Measurements from ENCODE around the gene CXCL13.
"Not testable (repeated sequence)": the region's sequence is repeated elsewhere in the genome, so short reads cannot be mapped to it uniquely, and the experiment has no call there.

DNA sequence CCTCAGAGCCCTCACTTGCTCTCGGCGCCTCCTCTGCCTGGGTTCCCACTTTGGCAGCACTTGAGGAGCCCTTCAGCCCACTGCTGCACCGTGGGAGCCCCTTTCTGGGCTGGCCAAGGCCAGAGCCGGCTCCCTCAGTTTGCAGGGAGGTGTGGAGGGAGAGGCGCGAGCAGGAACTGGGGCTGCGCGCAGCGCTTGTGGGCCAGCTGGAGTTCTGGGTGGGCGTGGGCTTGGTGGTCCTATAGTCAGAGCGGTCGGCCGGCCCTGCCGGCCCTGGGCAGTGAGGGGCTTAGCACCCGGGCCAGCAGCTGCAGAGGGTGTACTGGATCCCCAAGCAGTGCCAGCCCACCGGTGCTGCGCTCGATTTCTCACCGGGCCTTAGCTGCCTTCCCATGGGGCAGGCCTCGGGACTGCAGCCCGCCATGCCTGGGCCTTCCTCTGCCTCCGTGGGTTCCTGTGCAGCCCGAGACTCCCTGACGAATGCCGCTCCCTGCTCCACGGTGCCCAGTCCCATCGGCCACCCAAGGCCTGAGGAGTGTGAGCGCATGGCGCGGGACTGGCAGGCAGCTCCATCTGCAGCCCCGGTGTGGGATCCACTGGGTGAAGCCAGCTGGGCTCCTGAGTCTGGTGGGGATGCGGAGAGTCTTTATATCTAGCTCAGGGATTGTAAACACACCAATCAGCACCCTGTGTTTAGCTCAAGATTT lies 35.0 kb upstream of the CXCL13 start:
- TF ChIP-seq, protein P1, sequence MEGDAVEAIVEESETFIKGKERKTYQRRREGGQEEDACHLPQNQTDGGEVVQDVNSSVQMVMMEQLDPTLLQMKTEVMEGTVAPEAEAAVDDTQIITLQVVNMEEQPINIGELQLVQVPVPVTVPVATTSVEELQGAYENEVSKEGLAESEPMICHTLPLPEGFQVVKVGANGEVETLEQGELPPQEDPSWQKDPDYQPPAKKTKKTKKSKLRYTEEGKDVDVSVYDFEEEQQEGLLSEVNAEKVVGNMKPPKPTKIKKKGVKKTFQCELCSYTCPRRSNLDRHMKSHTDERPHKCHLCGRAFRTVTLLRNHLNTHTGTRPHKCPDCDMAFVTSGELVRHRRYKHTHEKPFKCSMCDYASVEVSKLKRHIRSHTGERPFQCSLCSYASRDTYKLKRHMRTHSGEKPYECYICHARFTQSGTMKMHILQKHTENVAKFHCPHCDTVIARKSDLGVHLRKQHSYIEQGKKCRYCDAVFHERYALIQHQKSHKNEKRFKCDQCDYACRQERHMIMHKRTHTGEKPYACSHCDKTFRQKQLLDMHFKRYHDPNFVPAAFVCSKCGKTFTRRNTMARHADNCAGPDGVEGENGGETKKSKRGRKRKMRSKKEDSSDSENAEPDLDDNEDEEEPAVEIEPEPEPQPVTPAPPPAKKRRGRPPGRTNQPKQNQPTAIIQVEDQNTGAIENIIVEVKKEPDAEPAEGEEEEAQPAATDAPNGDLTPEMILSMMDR (IDR thresholded peaks at IDR 0.05; ENCODE audit: low read depth, low read length, missing input control): not testable (repeated sequence)
- not testable (repeated sequence) for TF ChIP-seq JUND (IDR thresholded peaks at IDR 0.05); TAF1 (conservative IDR thresholded peaks at IDR 0.05); RAD21 (IDR thresholded peaks at IDR 0.05); EGR1 (IDR thresholded peaks at IDR 0.05; ENCODE audit: low read depth in 2 of 2); GABPA (IDR thresholded peaks at IDR 0.05 in 1 of 2, conservative IDR thresholded peaks at IDR 0.05 in 1 of 2); YY1 (IDR thresholded peaks at IDR 0.05); SP1 (IDR thresholded peaks at IDR 0.05); FOXA1 (IDR thresholded peaks at IDR 0.05); RXRA (IDR thresholded peaks at IDR 0.05)
- TF ChIP-seq, protein P2, sequence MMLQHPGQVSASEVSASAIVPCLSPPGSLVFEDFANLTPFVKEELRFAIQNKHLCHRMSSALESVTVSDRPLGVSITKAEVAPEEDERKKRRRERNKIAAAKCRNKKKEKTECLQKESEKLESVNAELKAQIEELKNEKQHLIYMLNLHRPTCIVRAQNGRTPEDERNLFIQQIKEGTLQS (IDR thresholded peaks at IDR 0.05): not testable (repeated sequence)
- TF ChIP-seq, protein P3, sequence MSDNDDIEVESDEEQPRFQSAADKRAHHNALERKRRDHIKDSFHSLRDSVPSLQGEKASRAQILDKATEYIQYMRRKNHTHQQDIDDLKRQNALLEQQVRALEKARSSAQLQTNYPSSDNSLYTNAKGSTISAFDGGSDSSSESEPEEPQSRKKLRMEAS (IDR thresholded peaks at IDR 0.05): not testable (repeated sequence)
- TF ChIP-seq, protein P4, sequence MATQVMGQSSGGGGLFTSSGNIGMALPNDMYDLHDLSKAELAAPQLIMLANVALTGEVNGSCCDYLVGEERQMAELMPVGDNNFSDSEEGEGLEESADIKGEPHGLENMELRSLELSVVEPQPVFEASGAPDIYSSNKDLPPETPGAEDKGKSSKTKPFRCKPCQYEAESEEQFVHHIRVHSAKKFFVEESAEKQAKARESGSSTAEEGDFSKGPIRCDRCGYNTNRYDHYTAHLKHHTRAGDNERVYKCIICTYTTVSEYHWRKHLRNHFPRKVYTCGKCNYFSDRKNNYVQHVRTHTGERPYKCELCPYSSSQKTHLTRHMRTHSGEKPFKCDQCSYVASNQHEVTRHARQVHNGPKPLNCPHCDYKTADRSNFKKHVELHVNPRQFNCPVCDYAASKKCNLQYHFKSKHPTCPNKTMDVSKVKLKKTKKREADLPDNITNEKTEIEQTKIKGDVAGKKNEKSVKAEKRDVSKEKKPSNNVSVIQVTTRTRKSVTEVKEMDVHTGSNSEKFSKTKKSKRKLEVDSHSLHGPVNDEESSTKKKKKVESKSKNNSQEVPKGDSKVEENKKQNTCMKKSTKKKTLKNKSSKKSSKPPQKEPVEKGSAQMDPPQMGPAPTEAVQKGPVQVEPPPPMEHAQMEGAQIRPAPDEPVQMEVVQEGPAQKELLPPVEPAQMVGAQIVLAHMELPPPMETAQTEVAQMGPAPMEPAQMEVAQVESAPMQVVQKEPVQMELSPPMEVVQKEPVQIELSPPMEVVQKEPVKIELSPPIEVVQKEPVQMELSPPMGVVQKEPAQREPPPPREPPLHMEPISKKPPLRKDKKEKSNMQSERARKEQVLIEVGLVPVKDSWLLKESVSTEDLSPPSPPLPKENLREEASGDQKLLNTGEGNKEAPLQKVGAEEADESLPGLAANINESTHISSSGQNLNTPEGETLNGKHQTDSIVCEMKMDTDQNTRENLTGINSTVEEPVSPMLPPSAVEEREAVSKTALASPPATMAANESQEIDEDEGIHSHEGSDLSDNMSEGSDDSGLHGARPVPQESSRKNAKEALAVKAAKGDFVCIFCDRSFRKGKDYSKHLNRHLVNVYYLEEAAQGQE (IDR thresholded peaks at IDR 0.05): not testable (repeated sequence)
- TF ChIP-seq, protein P5, sequence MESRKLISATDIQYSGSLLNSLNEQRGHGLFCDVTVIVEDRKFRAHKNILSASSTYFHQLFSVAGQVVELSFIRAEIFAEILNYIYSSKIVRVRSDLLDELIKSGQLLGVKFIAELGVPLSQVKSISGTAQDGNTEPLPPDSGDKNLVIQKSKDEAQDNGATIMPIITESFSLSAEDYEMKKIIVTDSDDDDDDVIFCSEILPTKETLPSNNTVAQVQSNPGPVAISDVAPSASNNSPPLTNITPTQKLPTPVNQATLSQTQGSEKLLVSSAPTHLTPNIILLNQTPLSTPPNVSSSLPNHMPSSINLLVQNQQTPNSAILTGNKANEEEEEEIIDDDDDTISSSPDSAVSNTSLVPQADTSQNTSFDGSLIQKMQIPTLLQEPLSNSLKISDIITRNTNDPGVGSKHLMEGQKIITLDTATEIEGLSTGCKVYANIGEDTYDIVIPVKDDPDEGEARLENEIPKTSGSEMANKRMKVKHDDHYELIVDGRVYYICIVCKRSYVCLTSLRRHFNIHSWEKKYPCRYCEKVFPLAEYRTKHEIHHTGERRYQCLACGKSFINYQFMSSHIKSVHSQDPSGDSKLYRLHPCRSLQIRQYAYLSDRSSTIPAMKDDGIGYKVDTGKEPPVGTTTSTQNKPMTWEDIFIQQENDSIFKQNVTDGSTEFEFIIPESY (IDR thresholded peaks at IDR 0.05): not testable (repeated sequence)
